Right atrium auricular region (tissue), 2 donors: ENCODE results near the gene P2RX5. TPM values are rescaled to one million over a fixed set of nuclear protein-coding genes. Genes with fewer than 3 reads are reported as not detected.

Experiments used
- DNase-seq: peaks from one replicate; pipeline ENCODE4 v3.0.0-alpha.2; 2019; ENCODE audit warnings: low spot score
- H3K27ac ChIP-seq, 2 donors: fragments of 200-600 bp; sonication (generic); 1 replicate in 1 of 2; 2 replicates in 1 of 2; pipeline ENCODE4 v1.5.1; 2016 to 2019
- H3K27me3 ChIP-seq, 2 donors: fragments of 200-600 bp; sonication (generic); one replicate each; pipeline versions ENCODE4 v1.5.1 to v1.6.0; 2017 to 2019
- H3K36me3 ChIP-seq: fragments of 200-600 bp; sonication (generic); one replicate; pipeline ENCODE4 v1.5.1; 2016
- H3K4me1 ChIP-seq, 2 donors: fragments of 200-600 bp; sonication (generic); one replicate each; pipeline versions ENCODE4 v1.5.1 to v1.6.0; 2017 to 2019
- H3K4me3 ChIP-seq, 2 donors: fragments of 200-600 bp; sonication (generic); 1 replicate in 1 of 2; 2 replicates in 1 of 2; pipeline ENCODE4 v1.5.1; 2017 to 2019; ENCODE audit warnings: mild to moderate bottlenecking in 1 of 2, moderate library complexity in 1 of 2
- H3K9me3 ChIP-seq, 2 donors: fragments of 200-600 bp; sonication (generic); one replicate each; pipeline ENCODE4 v1.5.1; 2019
- total RNA-seq, 2 donors: library from RNA; depleted of rRNA; stranded (reverse); fragments of >200 nt; gene quantifications; one replicate each; pipeline ENCODE4 v1.1.0, GENCODE V29; 2016
- TF ChIP-seq, protein P1 (sequence below), 2 donors: fragments of 200-600 bp; sonication (generic); IDR thresholded peaks; one replicate each; pipeline ENCODE4 v1.5.1; 2019; ENCODE audit warnings: antibody characterized with exemption in 2 of 2

The P2RX5 gene
- total RNA-seq, 2 donors from 2014 or later: 5.4 to 8.1 TPM

DNA sequence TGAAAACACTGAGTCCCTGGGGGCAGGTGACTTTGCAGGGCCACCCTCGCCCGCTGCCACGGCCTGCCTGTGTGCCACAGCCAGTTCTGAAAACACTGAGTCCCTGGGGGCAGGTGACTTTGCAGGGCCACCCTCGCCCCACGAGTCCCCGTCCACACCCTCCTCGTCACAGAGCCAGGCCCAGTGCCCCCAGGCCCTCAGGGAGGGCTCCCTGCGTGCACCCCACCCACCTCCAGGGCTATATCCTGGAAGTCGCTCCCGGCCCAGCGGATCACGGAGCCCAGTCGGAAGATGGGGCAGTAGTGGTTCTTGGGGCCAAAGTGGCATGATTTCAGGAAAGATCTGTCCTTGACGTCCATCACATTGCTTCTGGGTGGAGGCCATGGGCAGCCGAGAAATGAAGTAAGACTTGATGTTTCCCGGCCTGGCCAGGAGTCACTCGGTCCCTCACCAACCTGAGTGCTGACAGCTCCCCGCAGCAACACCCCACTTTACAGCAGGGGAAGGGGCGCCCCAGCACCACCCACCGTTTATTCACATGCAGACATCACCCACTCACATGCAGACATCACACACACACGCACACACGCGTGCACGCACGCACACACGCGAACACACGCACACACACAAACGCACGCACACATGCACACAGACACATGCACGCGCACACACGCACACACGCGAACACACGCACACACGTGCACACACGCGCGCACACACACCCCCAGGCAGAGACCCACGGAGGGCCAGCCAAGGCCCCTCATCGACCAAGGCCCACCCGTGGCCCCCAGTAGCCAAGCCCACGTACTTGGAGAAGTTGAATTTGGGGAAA, 6.5 kb downstream of the P2RX5 start:
- TF ChIP-seq, protein P1, sequence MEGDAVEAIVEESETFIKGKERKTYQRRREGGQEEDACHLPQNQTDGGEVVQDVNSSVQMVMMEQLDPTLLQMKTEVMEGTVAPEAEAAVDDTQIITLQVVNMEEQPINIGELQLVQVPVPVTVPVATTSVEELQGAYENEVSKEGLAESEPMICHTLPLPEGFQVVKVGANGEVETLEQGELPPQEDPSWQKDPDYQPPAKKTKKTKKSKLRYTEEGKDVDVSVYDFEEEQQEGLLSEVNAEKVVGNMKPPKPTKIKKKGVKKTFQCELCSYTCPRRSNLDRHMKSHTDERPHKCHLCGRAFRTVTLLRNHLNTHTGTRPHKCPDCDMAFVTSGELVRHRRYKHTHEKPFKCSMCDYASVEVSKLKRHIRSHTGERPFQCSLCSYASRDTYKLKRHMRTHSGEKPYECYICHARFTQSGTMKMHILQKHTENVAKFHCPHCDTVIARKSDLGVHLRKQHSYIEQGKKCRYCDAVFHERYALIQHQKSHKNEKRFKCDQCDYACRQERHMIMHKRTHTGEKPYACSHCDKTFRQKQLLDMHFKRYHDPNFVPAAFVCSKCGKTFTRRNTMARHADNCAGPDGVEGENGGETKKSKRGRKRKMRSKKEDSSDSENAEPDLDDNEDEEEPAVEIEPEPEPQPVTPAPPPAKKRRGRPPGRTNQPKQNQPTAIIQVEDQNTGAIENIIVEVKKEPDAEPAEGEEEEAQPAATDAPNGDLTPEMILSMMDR (IDR thresholded peaks at IDR 0.05): no peak

DNA sequence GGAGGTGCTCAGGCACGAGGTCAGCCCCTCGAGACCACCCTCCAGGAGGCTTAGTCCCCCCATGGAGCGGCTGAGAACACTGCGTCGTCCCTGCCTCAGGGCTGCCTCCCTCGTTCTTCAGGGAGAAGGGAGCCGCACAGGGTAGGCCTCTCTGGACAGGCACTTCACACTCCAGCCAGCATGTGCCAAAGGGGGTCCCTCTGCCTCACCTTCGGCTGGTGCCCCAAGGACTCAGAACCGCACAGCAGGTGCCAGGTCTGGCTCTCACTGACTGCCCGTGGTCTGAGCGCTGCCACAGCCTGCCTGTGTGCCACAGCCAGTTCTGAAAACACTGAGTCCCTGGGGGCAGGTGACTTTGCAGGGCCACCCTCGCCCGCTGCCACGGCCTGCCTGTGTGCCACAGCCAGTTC, 7.1 kb downstream of the P2RX5 start:
- no peaks in the 10 kb centered on the region for H3K36me3 ChIP-seq
- H3K27me3 ChIP-seq: peaks cover 0 to 4% of the 10 kb centered on the region in 2 donors
- TF ChIP-seq, protein P1 (IDR thresholded peaks at IDR 0.05): no peak
- H3K9me3 ChIP-seq: no peaks in the 10 kb centered on the region
- no peak overlapping the region for H3K27ac ChIP-seq
- DNase-seq: no peak
- no peak overlapping the region for H3K4me3 ChIP-seq
- no peaks in the 10 kb centered on the region for H3K4me1 ChIP-seq

More for the DNA sequence above, 6.5 kb downstream of the P2RX5 start:
- DNase-seq: no peak
- no peak overlapping the region for H3K4me3 ChIP-seq
- no peaks in the 10 kb centered on the region for H3K4me1 ChIP-seq
- H3K27me3 ChIP-seq: peaks cover 0 to 4% of the 10 kb centered on the region in 2 donors
- H3K27ac ChIP-seq: no peak overlapping the region
- H3K36me3 ChIP-seq: no peaks in the 10 kb centered on the region
- H3K9me3 ChIP-seq: no peaks in the 10 kb centered on the region

DNA sequence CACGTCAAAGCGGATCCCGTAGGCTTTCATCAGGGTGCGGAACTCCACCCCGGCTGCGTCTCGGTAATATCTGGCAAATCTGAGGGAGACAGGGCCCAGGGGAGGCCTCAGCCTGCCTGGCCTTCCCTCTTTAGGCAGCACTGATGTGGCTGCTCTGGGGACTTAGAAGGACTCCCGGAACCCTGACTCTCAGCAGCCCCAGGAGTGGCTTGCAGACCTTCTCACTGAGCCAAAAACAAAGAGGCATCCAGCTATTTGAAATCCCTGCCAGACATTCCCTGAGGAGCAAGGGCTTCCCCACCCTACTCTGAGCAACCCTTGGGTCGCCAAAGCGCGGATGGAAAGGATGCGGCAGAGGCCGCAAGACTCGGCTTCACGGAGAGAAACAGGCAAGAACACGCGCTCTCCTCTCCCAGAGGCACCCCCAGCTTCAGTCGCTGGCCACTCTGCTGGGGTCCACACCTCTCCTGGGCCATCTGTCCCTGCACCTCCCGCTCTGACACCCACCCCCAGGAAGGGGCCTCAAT, 7.9 kb downstream of the P2RX5 start:
- TF ChIP-seq, protein P1 (IDR thresholded peaks at IDR 0.05): no peak
- DNase-seq: no peak
- Histone ChIP-seq H3K4me3 (no peak overlapping the region), H3K27me3 (peaks cover 0 to 4% of the 10 kb centered on the region in 2 donors), H3K9me3 (no peaks in the 10 kb centered on the region), H3K27ac (no peak overlapping the region), H3K36me3 (no peaks in the 10 kb centered on the region), H3K4me1 (no peaks in the 10 kb centered on the region)

DNA sequence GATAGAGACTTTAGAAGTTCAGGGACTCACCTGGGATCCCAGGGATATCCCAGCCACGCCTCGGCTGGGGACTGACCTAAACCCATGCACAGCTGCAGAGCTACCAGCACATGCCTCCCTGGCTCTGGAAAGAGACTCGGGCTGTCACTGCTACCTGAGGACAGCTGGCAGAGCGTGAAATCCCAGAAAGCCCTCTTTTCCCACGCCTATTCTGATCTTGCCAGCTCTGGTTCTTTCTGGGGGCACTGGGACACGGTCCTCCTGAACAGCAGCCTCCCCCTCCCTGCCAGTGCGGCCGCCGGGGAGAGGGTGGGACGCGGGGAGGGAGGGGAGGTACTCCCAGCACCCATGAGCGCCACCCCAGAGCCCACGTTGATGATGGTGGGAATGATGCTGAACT, 10.8 kb downstream of the P2RX5 start:
- Histone ChIP-seq H3K27me3 (peaks cover 0 to 4% of the 10 kb centered on the region in 2 donors), H3K4me1 (no peaks in the 10 kb centered on the region), H3K36me3 (no peaks in the 10 kb centered on the region), H3K27ac (no peak overlapping the region), H3K4me3 (no peak overlapping the region), H3K9me3 (no peaks in the 10 kb centered on the region)
- no peak for DNase-seq
- TF ChIP-seq, protein P1 (IDR thresholded peaks at IDR 0.05): no peak

DNA sequence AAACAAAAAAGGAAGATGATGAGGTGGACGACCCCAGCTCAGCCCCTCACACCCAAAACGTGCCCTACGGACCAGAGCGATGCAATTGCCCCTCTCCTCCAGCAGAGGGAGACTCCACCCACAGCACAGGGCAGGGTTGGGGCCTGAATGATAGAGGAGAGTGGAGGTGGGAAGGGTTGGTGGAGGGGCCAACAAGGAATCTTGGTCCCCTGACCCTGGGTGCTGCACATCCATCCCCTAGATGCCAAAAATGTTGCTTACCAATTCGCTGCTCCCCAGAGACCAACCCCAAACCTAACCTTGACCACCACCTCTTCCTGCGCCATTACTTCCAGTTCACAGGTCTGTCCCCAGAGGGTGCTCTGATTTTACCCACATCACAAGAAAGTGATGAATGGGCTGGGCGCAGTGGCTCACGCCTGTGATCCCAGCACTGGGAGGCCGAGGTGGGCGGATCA, 12.9 kb downstream of the P2RX5 start:
- DNase-seq: no peak
- Histone ChIP-seq H3K4me1 (no peaks in the 10 kb centered on the region), H3K27me3 (peaks cover 0 to 4% of the 10 kb centered on the region in 2 donors), H3K4me3 (no peak overlapping the region), H3K36me3 (no peaks in the 10 kb centered on the region), H3K27ac (no peak overlapping the region), H3K9me3 (no peaks in the 10 kb centered on the region)
- TF ChIP-seq, protein P1 (IDR thresholded peaks at IDR 0.05): peak; percentile 74 to 90
